GOT3 (cell line): ENCODE measurements around the gene KIAA0825.
"Not testable (repeated sequence)": the region's sequence is repeated elsewhere in the genome, so short reads cannot be mapped to it uniquely, and the experiment has no call there.

Experiments used
- DNase-seq: peaks from one replicate; lab custom pipeline; 2025; ENCODE audit warnings: mixed read lengths; lab: John Stamatoyannopoulos, UW

Gene KIAA0825

DNA sequence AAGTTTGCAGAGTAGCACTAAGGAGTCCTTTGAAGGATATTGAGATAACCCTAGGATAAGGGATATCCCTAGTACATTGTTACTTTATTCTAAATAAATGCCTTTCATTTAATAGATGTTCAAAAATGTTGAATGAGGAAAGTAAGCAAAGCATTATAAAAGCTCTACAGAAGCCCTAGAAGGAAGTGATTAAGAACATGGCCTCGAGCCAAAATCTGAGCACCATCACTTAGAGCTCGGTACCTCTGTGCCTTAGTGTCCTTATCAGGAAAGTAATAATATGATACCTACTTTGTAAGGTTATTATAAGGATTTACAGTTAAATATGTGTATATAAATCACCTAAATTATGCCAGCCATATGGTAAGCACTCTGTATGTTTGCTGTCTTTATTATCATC, 242.6 kb downstream of the KIAA0825 start:
- DNase-seq, result no peak

- DNase-seq, result no peak
These were observed 244.1 kb downstream of the KIAA0825 start for GRCh38 chr5:94374336-94374735.

- DNase-seq, result no peak
These were observed 250.5 kb downstream of the KIAA0825 start for GRCh38 chr5:94367900-94368299.

DNA sequence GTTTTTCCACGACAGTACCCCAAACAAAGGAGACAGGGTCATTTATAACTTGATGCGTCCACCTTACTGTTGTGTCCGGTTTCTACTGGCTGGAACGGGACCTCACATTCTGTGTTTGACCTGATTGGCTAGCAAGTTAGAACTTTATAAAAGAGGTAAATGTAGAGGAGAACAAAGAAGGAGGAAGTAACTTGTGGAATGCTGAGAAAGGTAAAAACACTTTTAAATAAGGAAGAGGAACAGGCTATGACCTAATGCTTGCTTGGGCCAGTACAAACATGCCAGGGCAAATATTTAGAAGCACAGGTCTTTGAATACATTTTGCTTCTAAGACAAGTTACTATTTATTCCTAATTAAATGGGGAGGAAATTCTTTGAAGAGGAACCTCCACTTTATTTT, 251.6 kb downstream of the KIAA0825 start:
- DNase-seq, result no peak

- no peak for DNase-seq
These were observed 255.5 kb downstream of the KIAA0825 start for GRCh38 chr5:94362857-94363256.

DNA sequence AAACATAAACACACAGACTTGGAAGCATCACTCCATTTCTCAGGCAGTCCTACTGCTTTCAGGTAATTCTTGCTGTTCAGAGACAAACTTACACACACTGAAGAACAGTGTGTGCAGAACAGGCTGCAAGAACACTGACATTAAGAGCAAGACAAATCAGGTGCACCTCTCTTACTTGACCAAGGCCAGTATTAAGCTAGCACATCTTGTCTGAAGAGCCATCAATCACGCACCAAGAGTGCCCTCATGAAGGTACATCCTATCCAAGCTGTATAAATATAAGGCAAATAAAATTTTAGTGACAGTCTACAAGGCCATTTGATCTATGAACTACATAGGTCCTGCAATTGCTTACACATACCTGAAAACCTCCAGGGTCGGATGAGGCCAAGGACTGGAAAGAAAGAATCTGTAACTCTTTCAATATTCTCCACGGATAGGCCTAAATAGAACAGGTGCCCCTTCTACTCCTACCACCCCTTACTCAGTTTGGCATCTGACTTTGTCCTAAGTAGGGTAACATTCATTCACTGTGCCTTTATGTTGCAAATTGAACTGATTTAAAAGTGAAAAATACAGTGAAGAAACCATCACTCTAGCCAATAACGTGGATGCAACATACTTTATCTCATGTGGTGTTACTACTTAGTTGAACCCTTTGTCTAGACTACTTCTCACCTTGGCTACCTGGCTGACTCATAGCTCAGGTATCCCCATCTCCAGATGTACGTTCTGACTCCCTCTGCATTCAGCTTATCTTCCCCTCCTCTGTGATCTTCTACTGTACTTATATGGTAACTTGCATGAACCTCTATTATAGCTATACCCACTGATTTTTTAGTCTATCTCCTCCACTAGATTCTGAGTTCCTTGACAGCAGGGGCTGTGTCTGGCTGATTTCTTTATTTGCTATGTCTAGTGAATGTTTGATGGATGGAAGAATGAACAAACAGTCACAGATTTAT, 256.3 kb downstream of the KIAA0825 start:
- DNase-seq, result no peak

DNA sequence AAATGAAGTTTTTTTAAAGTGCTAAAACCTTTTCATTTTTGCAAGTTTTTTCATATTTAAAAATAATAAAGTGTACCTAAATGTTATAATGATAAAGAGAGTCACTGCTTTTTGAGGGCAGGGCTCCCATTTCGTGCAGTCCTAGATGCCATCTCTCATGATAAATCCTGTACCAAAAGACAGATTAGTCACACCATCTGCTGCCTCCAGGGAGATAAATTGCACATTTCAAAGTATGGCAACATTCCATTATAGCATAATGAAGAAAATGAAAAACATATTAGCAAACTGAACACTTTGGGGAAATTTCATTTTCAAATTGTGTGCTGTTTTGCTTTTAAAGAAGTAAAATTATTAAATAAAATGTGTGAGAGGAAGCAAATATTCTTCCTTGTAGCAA, 257.2 kb downstream of the KIAA0825 start:
- DNase-seq, result no peak

GRCh38 chr5:94360382-94361130, 257.8 kb downstream of the KIAA0825 start:
- no peak for DNase-seq

DNA sequence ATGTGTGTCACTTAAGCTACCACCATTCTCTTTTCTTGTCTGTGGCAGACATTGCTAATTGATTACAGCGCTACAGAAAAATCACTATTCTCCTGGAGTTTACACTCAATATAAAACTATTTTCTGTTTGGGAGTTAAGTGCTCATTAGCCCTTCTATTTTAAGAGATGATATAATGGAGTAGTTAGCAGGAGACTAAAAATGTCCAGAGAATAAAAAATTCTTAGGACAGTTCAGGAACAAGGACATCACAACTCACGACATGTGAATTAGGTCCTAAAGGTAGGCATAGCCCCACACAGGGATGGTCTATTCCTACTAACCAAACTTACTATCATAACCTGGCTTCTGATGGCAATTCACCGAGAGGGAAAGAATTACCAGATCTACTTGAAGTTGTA, 258.5 kb downstream of the KIAA0825 start:
- no peak for DNase-seq

DNA sequence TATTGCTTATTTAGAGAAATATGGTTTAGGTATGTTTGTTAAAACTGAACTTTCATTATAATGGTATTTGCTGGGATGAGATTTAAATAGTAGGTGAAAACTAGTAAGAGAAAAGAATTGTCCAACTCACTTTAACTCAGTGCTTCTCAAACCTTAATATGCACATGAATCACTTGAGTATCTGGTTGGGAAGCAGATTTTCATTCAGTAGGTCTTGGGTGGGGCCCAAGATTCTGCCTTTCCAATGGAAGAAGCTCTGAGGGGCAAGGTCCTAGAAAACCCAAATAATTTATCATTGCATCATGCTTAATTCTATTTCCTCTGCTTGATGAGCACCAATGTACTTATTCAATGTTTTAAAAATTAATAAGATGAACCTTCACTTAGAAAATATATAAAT, 262.6 kb downstream of the KIAA0825 start:
- no peak for DNase-seq

DNA sequence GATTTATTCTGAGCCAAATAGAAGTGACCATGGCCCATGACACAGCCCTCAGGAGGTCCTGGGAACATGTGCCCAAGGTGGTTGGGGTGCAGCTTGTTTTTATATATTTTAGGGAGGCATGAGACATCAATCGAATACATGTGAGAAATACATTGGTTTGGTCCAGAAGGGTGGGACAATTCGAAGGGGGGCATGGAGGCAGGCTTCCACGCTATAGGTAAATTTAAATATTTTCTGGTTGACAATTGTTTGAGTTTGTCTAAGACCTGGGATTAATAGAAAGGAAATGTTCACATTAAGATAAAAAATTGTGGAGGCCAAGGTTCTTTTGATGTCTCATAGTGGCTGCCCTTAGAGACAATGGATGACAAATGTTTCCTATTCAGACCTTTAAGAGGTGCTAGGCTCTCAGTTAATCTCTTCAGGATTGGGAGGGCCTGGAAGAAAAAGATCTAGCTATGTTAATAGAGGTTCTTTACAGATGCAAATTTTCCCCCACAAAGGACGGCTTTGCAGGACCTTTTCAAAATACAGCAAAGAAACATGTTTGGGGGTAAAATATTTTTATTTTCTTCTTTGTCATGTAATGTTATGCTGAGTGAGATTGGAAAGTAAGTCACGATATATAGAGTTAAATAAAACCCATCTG, 263.4 kb downstream of the KIAA0825 start:
- DNase-seq, result not testable (repeated sequence)

GRCh38 chr5:94353605-94354004, 264.8 kb downstream of the KIAA0825 start:
- no peak for DNase-seq

DNA sequence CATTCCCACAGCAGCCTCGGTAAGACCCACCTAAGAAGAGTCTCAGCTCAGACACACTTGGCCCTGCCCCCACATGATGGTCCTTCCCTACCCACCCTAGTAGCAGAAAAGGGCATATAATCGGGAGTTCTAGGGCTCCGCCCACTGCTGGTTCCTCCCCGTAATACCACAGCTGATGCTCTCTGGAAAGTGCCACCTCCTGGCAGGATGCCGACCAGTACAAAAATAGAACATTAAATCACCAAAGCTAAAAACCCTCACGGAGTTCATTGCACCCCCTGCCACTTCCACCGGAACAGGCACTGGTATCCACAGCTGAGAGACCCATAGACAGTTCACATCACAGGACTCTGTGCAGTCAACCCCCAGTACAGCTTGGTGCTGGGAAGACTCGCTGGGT, 271.3 kb downstream of the KIAA0825 start:
- no peak for DNase-seq

GRCh38 chr5:94345257-94345656, 273.1 kb downstream of the KIAA0825 start:
- no peak for DNase-seq

DNA sequence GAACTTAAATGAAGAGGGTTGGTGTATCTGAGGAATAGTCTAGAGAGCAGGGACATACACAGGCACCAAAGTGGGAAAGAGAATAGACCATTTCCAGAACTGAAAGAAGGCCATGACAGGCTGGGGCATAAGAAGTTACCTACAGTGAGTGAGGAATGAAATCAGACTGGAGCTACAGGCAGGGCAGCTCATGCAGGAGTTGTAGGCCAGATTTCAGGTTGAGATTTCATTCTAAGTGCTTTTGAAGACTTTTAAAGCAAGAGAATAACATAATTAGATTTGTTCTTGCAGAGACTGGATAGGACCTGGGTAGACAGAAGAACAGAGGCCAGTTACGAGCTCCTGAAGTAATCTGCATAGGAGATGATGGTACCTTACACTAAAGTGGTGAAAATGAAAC, 280.8 kb downstream of the KIAA0825 start:
- DNase-seq, result no peak

DNA sequence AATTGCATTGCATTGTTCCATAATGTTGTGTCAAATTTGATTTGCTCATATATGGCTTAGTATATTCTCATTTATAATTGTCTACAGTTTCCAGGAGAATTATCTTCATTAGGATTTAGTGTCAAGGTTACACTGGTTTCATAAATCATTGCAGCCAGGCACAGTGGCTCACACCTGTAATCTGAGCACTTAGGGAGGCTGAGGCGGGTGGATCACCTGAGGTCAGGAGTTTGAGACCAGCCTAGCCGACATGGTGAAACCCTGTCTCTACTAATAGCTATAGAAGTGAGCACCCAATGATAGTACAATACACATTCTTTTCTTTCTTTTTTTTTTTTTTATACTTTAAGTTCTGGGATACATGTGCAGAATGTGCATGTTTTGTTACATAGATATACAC, 282.5 kb downstream of the KIAA0825 start:
- DNase-seq, result no peak

DNA sequence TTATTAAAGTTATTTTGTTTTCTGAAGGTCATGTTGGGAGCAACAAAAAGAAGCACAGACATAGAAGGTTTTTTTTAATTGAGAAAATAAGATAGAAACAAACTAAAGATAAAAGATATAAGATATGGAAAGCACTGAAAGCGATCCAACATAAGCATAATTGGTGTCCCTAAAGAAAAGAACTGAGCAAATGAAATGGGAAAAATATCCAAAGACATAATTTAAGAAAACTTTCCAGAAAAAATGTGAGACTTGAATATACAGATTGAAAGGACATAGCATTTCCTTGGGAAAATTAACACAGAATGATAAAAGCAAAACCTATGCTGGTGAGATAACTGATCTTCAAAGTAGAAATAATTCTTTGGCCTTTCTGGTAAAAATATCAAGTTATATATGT, 289.3 kb downstream of the KIAA0825 start:
- DNase-seq, result no peak

GRCh38 chr5:94326586-94326985, 291.8 kb downstream of the KIAA0825 start:
- DNase-seq, result no peak

DNA sequence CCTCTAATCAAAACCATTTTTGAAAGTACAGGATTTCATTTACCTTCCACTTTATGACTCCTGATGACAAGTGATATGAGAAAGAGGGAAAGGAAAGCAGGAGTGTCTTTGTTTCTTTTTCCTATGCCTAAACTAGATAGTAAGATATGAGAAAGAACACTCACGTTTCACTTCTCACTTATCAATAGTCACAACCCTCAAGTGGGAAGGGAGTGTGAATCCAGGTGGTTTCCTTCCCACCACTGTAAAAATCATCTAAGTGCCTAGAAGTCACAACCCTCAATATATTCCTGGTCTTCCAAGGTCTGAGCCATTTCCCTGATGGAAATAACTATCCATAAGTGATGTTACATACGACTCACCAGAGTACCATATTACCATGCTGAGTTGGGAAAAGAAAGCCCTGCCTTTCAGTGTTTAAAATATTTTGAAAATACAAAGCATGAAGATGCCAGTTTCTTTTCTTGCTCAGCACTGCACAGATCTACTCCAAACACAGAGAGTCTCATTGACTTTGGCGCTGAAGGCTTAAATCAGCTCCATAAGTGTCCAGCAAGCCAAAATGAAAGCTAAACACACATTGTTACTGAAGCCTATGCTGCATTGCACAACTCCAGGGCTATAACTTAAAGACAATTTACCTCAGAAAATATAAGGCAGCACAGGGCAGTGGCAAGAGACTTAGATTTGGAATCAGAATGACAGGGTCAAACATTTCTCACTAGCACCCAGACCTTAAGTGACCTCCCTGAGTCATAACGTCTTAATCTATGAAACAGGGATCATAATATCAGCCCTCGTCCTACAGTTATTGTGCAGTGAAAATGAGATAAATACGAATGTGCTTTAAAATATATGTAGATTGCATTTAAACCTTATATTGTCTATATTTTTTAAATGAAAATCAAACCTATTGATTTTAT, 301.2 kb downstream of the KIAA0825 start:
- DNase-seq, result no peak

DNA sequence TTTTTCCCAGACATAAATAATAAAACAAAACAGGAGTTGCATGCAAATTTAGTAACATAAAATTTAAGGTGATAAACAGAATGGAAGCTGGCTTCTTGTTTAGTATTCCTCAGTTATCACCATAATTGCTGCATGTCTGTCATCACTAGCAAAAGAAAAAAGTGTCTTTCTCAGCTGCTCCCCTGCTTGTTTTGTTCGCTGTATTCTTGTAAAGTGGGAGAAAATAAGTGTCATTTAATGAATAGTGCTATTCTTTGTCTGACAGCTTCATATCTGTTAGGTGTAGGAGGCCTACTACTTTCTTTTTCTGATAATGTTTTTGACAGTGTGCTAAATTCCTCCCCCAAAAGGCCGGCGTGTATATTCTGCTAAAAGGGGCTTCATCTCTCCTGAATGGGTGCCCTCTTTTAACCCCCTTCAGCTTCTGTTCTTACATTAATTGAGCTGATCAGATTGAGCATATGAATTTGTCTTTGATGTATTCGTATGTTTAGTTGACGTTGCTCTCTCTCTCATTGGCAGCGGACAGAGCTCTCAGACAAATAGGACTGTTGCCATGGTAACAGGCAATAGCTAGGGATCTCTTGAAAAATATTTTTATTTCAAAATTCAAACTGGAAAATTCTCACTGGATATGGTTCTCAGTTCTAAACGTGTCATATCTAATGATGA, 303.8 kb downstream of the KIAA0825 start:
- no peak for DNase-seq

DNA sequence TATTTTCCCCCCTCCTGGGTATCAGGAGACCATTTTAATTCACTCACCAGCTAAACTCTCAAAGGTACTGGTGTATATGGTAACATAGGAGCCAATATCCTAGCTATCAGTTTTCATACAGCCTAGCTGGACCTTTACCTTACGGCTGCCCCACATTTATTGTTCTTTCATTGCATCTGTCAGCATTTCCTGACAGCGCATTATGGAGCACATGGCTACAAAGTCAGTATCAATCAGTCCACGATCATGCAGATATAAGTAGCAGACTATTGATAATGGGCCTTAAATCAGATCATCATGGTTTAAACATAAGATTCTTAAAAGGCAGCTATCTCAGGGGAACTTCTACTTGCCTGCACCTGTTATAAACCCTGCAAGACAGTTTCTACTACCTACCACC, 304.7 kb downstream of the KIAA0825 start:
- DNase-seq, result no peak
